ENCODE results near the gene CHRM3. TPM values are rescaled to one million over a fixed set of nuclear protein-coding genes. Genes with fewer than 3 reads are reported as not detected.
"Not testable (repeated sequence)": the region's sequence is repeated elsewhere in the genome, so short reads cannot be mapped to it uniquely, and the experiment has no call there.

The CHRM3 gene
- total RNA-seq, 1 donor from 2014 or later, result not detected

GRCh38 chr1:239370869-239371268, 15.5 kb upstream of the CHRM3 start:
- H3K4me3 Mint-ChIP-seq; intact Hi-C loops (cut with micrococcal nuclease); DNase-seq (ENCODE audit: low spot score); H3K36me3 Mint-ChIP-seq (ENCODE audit: low read depth); H3K9me3 Mint-ChIP-seq; H3K4me1 Mint-ChIP-seq (ENCODE audit: low read depth); H3K27me3 Mint-ChIP-seq (ENCODE audit: insufficient read depth); H3K27ac Mint-ChIP-seq: not testable (repeated sequence)

GRCh38 chr1:239382666-239383065, 3.7 kb upstream of the CHRM3 start:
- intact Hi-C loops (cut with micrococcal nuclease), result no loop called here
- peaks cover 41% of the 10 kb centered on the region for H3K27me3 Mint-ChIP-seq (ENCODE audit: insufficient read depth)
- H3K36me3 Mint-ChIP-seq (ENCODE audit: low read depth), result no peaks in the 10 kb centered on the region
- peaks cover 14% of the 10 kb centered on the region for H3K4me1 Mint-ChIP-seq (ENCODE audit: low read depth)
- H3K4me3 Mint-ChIP-seq, result no peak overlapping the region
- no peak for DNase-seq (ENCODE audit: low spot score)
- H3K9me3 Mint-ChIP-seq, result no peaks in the 10 kb centered on the region
- H3K27ac Mint-ChIP-seq, result no peak overlapping the region

DNA sequence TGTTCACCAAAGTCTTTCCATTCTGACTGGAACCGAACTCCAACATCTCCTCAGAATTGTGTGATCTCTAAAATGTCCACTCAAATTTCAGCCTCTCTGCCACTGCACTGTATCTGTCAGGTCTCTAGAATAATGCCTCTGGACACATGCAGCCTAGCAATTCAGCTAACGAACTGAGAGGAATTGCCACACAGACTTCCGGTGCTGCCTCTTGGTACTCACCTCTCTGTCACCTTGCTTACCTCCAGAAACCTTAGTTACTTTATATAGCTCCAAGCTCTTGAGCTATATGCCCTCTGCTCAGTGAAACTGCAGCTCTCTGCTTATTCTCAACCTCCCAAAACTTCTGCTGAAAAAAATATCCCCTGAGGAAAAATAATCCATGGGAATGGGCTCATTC, 2.7 kb upstream of the CHRM3 start:
- Mint-ChIP-seq H3K9me3 (no peaks in the 10 kb centered on the region), H3K27me3 (ENCODE audit: insufficient read depth) (peaks cover 51% of the 10 kb centered on the region)
- intact Hi-C loops (cut with micrococcal nuclease), result no loop called here

GRCh38 chr1:239387304-239388158, 1.2 kb downstream of the CHRM3 start:
- Mint-ChIP-seq H3K27me3 (ENCODE audit: insufficient read depth) (peaks cover 59% of the 10 kb centered on the region), H3K9me3 (no peaks in the 10 kb centered on the region), H3K36me3 (ENCODE audit: low read depth) (no peaks in the 10 kb centered on the region), H3K4me3 (peak overlapping the region; percentile 55), H3K4me1 (ENCODE audit: low read depth) (peaks cover 19% of the 10 kb centered on the region), H3K27ac (no peak overlapping the region)
- intact Hi-C loops (cut with micrococcal nuclease), result no loop called here
- no peak for DNase-seq (ENCODE audit: low spot score)

More for the DNA sequence above, 2.7 kb upstream of the CHRM3 start:
- H3K36me3 Mint-ChIP-seq (ENCODE audit: low read depth), result no peaks in the 10 kb centered on the region
- H3K4me3 Mint-ChIP-seq, result no peak overlapping the region
- H3K4me1 Mint-ChIP-seq (ENCODE audit: low read depth), result peaks cover 19% of the 10 kb centered on the region
- no peak for DNase-seq (ENCODE audit: low spot score)
- H3K27ac Mint-ChIP-seq, result no peak overlapping the region

DNA sequence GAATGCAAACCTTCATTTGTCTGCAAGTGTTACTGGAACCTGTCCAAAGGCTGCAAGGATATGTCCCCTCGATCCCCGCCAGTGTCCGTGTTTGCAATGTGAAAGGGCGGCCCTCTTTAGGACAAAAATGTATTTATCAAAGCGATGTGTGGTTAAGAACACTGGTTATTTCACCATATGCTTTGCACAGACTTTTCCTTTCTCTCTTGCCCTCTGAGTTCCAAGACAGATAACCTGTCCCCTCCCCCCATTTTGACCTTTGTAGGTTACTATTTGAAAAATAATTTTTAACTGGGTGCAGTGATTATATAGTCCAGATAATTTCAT, 1.8 kb downstream of the CHRM3 start:
- Mint-ChIP-seq H3K36me3 (ENCODE audit: low read depth) (no peaks in the 10 kb centered on the region), H3K27ac (no peak overlapping the region), H3K27me3 (ENCODE audit: insufficient read depth) (peaks cover 58% of the 10 kb centered on the region), H3K4me3 (no peak overlapping the region), H3K4me1 (ENCODE audit: low read depth) (peaks cover 19% of the 10 kb centered on the region), H3K9me3 (no peaks in the 10 kb centered on the region)
- intact Hi-C loops (cut with micrococcal nuclease), result no loop called here
- DNase-seq (ENCODE audit: low spot score), result no peak

DNA sequence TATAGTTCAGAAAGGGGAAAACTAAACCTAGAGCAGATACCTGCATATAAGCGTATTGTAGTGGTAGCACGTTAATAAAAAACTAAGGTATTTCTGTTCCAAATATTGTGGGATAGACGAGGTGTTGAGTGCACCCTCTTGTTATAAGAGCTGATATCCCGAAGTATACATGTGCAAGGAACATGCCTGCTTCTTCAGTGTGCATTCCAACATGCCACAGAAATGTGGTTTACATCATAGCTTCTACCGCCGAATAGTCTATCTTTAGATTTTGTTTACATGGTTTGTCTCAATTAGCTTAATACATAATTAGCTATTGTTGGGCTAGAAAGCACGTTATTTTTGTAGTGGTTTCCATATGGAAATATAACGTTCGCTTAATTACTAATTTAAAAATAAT, 2.2 kb downstream of the CHRM3 start:
- intact Hi-C loops (cut with micrococcal nuclease), result no loop called here
- Mint-ChIP-seq H3K4me3 (no peak overlapping the region), H3K4me1 (ENCODE audit: low read depth) (peaks cover 19% of the 10 kb centered on the region), H3K27me3 (ENCODE audit: insufficient read depth) (peaks cover 56% of the 10 kb centered on the region), H3K9me3 (no peaks in the 10 kb centered on the region), H3K27ac (no peak overlapping the region), H3K36me3 (ENCODE audit: low read depth) (no peaks in the 10 kb centered on the region)
- no peak for DNase-seq (ENCODE audit: low spot score)

GRCh38 chr1:239389703-239390102, 3.3 kb downstream of the CHRM3 start:
- Mint-ChIP-seq H3K4me1 (ENCODE audit: low read depth) (peaks cover 19% of the 10 kb centered on the region), H3K27ac (no peak overlapping the region), H3K9me3 (no peaks in the 10 kb centered on the region), H3K36me3 (ENCODE audit: low read depth) (no peaks in the 10 kb centered on the region), H3K27me3 (ENCODE audit: insufficient read depth) (peaks cover 47% of the 10 kb centered on the region), H3K4me3 (no peak overlapping the region)
- intact Hi-C loops (cut with micrococcal nuclease), result no loop called here
- DNase-seq (ENCODE audit: low spot score), result no peak

GRCh38 chr1:239392271-239392670, 5.9 kb downstream of the CHRM3 start:
- no peak overlapping the region for H3K27ac Mint-ChIP-seq
- no peak overlapping the region for H3K4me3 Mint-ChIP-seq
- intact Hi-C loops (cut with micrococcal nuclease), result no loop called here
- no peak for DNase-seq (ENCODE audit: low spot score)
- H3K36me3 Mint-ChIP-seq (ENCODE audit: low read depth), result no peaks in the 10 kb centered on the region
- H3K9me3 Mint-ChIP-seq, result no peaks in the 10 kb centered on the region
- H3K4me1 Mint-ChIP-seq (ENCODE audit: low read depth), result peaks cover 9% of the 10 kb centered on the region
- peaks cover 29% of the 10 kb centered on the region for H3K27me3 Mint-ChIP-seq (ENCODE audit: insufficient read depth)

DNA sequence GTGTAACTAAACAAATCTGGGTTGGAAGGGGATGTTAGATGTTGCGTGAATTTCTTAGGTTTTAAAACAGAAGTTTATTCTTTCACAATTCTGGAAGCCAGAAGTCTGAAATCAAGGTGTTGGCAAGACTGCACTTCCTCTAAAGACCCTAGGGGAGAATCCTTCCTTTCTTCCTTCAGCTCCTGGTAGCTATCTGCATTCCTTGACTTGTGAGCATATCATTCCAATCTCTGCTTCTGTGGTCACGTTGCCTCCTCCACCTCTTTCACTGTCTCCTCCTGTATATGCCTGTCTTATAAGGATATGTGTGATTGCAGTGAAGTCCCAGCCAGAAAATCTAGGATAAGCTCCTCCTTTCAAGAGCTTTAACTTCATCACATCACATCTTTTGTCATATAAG, 7.7 kb downstream of the CHRM3 start:
- Mint-ChIP-seq H3K9me3 (no peaks in the 10 kb centered on the region), H3K4me1 (ENCODE audit: low read depth) (no peaks in the 10 kb centered on the region), H3K36me3 (ENCODE audit: low read depth) (no peaks in the 10 kb centered on the region), H3K4me3 (no peak overlapping the region), H3K27ac (no peak overlapping the region), H3K27me3 (ENCODE audit: insufficient read depth) (peaks cover 12% of the 10 kb centered on the region)
- intact Hi-C loops (cut with micrococcal nuclease), result no loop called here
- no peak for DNase-seq (ENCODE audit: low spot score)

- H3K27me3 Mint-ChIP-seq (ENCODE audit: insufficient read depth), result no peaks in the 10 kb centered on the region
- DNase-seq (ENCODE audit: low spot score), result no peak
- H3K36me3 Mint-ChIP-seq (ENCODE audit: low read depth), result no peaks in the 10 kb centered on the region
- intact Hi-C loops (cut with micrococcal nuclease), result no loop called here
- no peaks in the 10 kb centered on the region for H3K9me3 Mint-ChIP-seq
- no peak overlapping the region for H3K27ac Mint-ChIP-seq
- no peaks in the 10 kb centered on the region for H3K4me1 Mint-ChIP-seq (ENCODE audit: low read depth)
- H3K4me3 Mint-ChIP-seq, result no peak overlapping the region
Measured at GRCh38 chr1:239413916-239414315, 27.5 kb downstream of the CHRM3 start.

DNA sequence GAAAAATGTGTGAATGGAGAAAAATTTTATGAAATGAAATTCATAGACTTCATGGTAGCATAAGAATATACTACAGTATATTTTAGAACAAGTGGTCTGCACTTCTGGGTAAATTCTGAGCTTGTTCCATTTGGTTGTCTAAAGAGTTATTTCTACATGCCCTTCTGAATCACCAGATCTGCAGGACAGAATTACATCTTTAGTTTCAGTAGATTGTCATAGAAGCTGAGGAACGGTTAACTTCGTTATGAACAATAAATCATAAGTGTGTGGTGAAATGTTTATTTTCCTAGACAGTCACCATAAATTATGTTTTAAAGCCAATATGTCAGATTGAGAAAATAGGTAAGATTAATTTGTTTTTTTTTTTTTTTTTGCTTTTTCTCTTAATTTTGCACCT, 30.9 kb downstream of the CHRM3 start:
- no peaks in the 10 kb centered on the region for H3K9me3 Mint-ChIP-seq
- intact Hi-C loops (cut with micrococcal nuclease), result no loop called here
- no peak for DNase-seq (ENCODE audit: low spot score)
- H3K36me3 Mint-ChIP-seq (ENCODE audit: low read depth), result no peaks in the 10 kb centered on the region
- H3K27ac Mint-ChIP-seq, result no peak overlapping the region
- H3K4me1 Mint-ChIP-seq (ENCODE audit: low read depth), result no peaks in the 10 kb centered on the region
- H3K27me3 Mint-ChIP-seq (ENCODE audit: insufficient read depth), result no peaks in the 10 kb centered on the region
- no peak overlapping the region for H3K4me3 Mint-ChIP-seq

- no peaks in the 10 kb centered on the region for H3K27me3 Mint-ChIP-seq (ENCODE audit: insufficient read depth)
- no peak for DNase-seq (ENCODE audit: low spot score)
- H3K36me3 Mint-ChIP-seq (ENCODE audit: low read depth), result no peaks in the 10 kb centered on the region
- no peaks in the 10 kb centered on the region for H3K9me3 Mint-ChIP-seq
- H3K27ac Mint-ChIP-seq, result no peak overlapping the region
- H3K4me1 Mint-ChIP-seq (ENCODE audit: low read depth), result no peaks in the 10 kb centered on the region
- H3K4me3 Mint-ChIP-seq, result no peak overlapping the region
- intact Hi-C loops (cut with micrococcal nuclease), result no loop called here
Measured at GRCh38 chr1:239417986-239418640, 31.7 kb downstream of the CHRM3 start.

DNA sequence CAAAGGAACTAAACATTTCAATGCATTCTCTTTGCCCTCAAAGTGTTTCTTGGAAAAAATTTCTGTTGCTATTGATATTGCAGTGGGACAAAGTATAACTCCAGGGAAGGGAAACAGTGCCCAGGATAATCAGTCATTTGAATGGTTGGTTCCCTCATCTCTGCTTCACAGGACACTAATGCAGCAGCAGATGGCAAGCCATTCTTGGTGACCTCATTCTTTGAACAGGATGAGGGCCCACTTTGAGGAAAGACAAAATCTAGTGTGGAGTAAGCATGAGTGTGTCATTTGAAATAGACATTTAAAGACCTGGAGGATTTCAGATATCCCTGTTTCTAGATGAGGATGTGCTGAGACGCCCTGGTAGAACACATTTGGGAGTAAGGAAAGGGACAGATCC, 32.3 kb downstream of the CHRM3 start:
- no peaks in the 10 kb centered on the region for H3K27me3 Mint-ChIP-seq (ENCODE audit: insufficient read depth)
- H3K9me3 Mint-ChIP-seq, result no peaks in the 10 kb centered on the region
- intact Hi-C loops (cut with micrococcal nuclease), result no loop called here
- H3K36me3 Mint-ChIP-seq (ENCODE audit: low read depth), result no peaks in the 10 kb centered on the region
- no peaks in the 10 kb centered on the region for H3K4me1 Mint-ChIP-seq (ENCODE audit: low read depth)
- no peak overlapping the region for H3K4me3 Mint-ChIP-seq
- DNase-seq (ENCODE audit: low spot score), result no peak
- H3K27ac Mint-ChIP-seq, result no peak overlapping the region
